Loucy (cell line): ENCODE data around the gene FANCC.

Experiments used
- H2AFZ ChIP-seq: fragments of 200-600 bp; sonication (generic); 2 replicates; pipeline ENCODE4 v1.6.0; 2016; ENCODE audit warnings: antibody characterized with exemption, mild to moderate bottlenecking, low read length, moderate library complexity
- H3F3A ChIP-seq: fragments of 200-600 bp; 2 replicates; pipeline ENCODE4 v1.6.0; 2016; ENCODE audit warnings: antibody characterized with exemption, low read depth, mild to moderate bottlenecking
- H3K27me3 ChIP-seq: fragments of 200-600 bp; sonication (generic); 2 replicates; pipeline ENCODE4 v1.6.1; 2014; ENCODE audit warnings: low read length, mild to moderate bottlenecking; ENCODE audit not compliant: insufficient read depth, poor library complexity, severe bottlenecking
- H3K36me3 ChIP-seq: fragments of 200-600 bp; sonication (generic); 2 replicates; pipeline ENCODE4 v1.6.1; 2016; ENCODE audit warnings: low read length; ENCODE audit not compliant: insufficient read depth
- H3K4me1 ChIP-seq: fragments of 200-600 bp; sonication (generic); 2 replicates; pipeline ENCODE4 v1.5.1; 2014; ENCODE audit warnings: low read length, mild to moderate bottlenecking; ENCODE audit not compliant: insufficient read depth, poor library complexity, severe bottlenecking
- H3K4me2 ChIP-seq: fragments of 200-600 bp; sonication (generic); 2 replicates; pipeline ENCODE4 v1.6.0; 2014; ENCODE audit warnings: antibody characterized with exemption, low read length, low read depth, mild to moderate bottlenecking; ENCODE audit not compliant: poor library complexity, severe bottlenecking
- H3K4me3 ChIP-seq: fragments of 200-600 bp; sonication (generic); 2 replicates; pipeline ENCODE4 v1.5.1; 2014; ENCODE audit warnings: low read length, mild to moderate bottlenecking, mixed read lengths; ENCODE audit not compliant: poor library complexity, severe bottlenecking
- H3K79me2 ChIP-seq: fragments of 200-600 bp; sonication (generic); 2 replicates; pipeline ENCODE4 v1.6.1; 2014; ENCODE audit warnings: low read length; ENCODE audit not compliant: insufficient read depth
- H3K9ac ChIP-seq: fragments of 200-600 bp; sonication (generic); 2 replicates; pipeline ENCODE4 v1.6.0; 2014; ENCODE audit warnings: mild to moderate bottlenecking, low read depth, low read length, moderate library complexity; ENCODE audit not compliant: poor library complexity, severe bottlenecking
- H3K9me2 ChIP-seq: fragments of 200-600 bp; sonication (generic); replicated peaks from 2 replicates; pipeline ENCODE4 v1.6.1; 2016; ENCODE audit warnings: low read depth, low read length, mixed read lengths
- H3K9me3 ChIP-seq: fragments of 200-600 bp; sonication (generic); 2 replicates; pipeline ENCODE4 v1.6.1; 2014; ENCODE audit warnings: mild to moderate bottlenecking, antibody characterized with exemption, low read length, low read depth; ENCODE audit not compliant: insufficient read depth
- H4K20me1 ChIP-seq: fragments of 200-600 bp; sonication (generic); 2 replicates; pipeline ENCODE4 v1.6.0; 2014; ENCODE audit warnings: antibody characterized with exemption, low read length, mild to moderate bottlenecking; ENCODE audit not compliant: insufficient read depth, poor library complexity, severe bottlenecking
- CTCF ChIP-seq: fragments of 200-600 bp; sonication (generic); conservative IDR thresholded peaks from 2 replicates; pipeline ENCODE4 v1.5.1; 2014; ENCODE audit warnings: mild to moderate bottlenecking, antibody characterized with exemption, low read length
- EZH2phosphoT487 ChIP-seq: fragments of 200-600 bp; IDR thresholded peaks from 2 replicates; pipeline ENCODE4 v1.6.1; 2018; ENCODE audit warnings: antibody characterized with exemption, mild to moderate bottlenecking, moderate library complexity, borderline replicate concordance

FANCC gene

GRCh38 chr9:95355500-95355899 lies 38.0 kb upstream of the FANCC start:
- Histone ChIP-seq H3K27me3 (no peaks in the 10 kb centered on the region), H3K9me3 (no peaks in the 10 kb centered on the region; the same call in 1 of the 2 replicates), H3K79me2 (no peaks in the 10 kb centered on the region), H3K9me2 (no peaks in the 10 kb centered on the region), H3K36me3 (no peaks in the 10 kb centered on the region), H3F3A (no peaks in the 10 kb centered on the region), H3K4me1 (no peaks in the 10 kb centered on the region), H3K9ac (no peak overlapping the region), H3K4me3 (no peak overlapping the region), H2AFZ (no peak overlapping the region), H3K4me2 (no peak overlapping the region), H4K20me1 (no peaks in the 10 kb centered on the region)
- no peak for TF ChIP-seq EZH2phosphoT487
- TF ChIP-seq CTCF = no peak

- peaks cover 4% of the 10 kb centered on the region for H3K27me3 ChIP-seq
- TF ChIP-seq EZH2phosphoT487 (no peak), CTCF (no peak)
- no peaks in the 10 kb centered on the region for H3K9me2 ChIP-seq
- H3K79me2 ChIP-seq = no peaks in the 10 kb centered on the region
- H3K4me3 ChIP-seq = no peak overlapping the region
- H3K9ac ChIP-seq = no peak overlapping the region
- no peaks in the 10 kb centered on the region for H4K20me1 ChIP-seq
- no peak overlapping the region for H3K4me2 ChIP-seq
- H3K9me3 ChIP-seq = no peaks in the 10 kb centered on the region; the same call in 1 of the 2 replicates
- no peaks in the 10 kb centered on the region for H3K4me1 ChIP-seq
- no peaks in the 10 kb centered on the region for H3K36me3 ChIP-seq
- H3F3A ChIP-seq = no peaks in the 10 kb centered on the region
- no peak overlapping the region for H2AFZ ChIP-seq
Measured at GRCh38 chr9:95351051-95351450, 33.5 kb upstream of the FANCC start.

GRCh38 chr9:95350266-95350665 lies 32.8 kb upstream of the FANCC start:
- Histone ChIP-seq H4K20me1 (no peaks in the 10 kb centered on the region), H3K4me2 (no peak overlapping the region), H3K36me3 (no peaks in the 10 kb centered on the region), H2AFZ (no peak overlapping the region), H3K4me3 (no peak overlapping the region), H3K9me2 (no peaks in the 10 kb centered on the region), H3K79me2 (no peaks in the 10 kb centered on the region), H3K9me3 (no peaks in the 10 kb centered on the region; the same call in 1 of the 2 replicates), H3K9ac (no peak overlapping the region), H3K4me1 (no peaks in the 10 kb centered on the region), H3F3A (no peaks in the 10 kb centered on the region), H3K27me3 (peaks cover 7% of the 10 kb centered on the region)
- TF ChIP-seq CTCF (no peak), EZH2phosphoT487 (no peak)
